ENCODE data around the gene CHAC1.
"Not testable (repeated sequence)": the region's sequence is repeated elsewhere in the genome, so short reads cannot be mapped to it uniquely, and the experiment has no call there.

The CHAC1 gene

GRCh38 chr15:40957041-40957555 is 3.8 kb downstream of the CHAC1 start:
- DNase-seq (ENCODE audit: low spot score): no peak

- no peak for DNase-seq (ENCODE audit: low spot score)
Measured at GRCh38 chr15:40957581-40958051, 4.3 kb downstream of the CHAC1 start.

DNA sequence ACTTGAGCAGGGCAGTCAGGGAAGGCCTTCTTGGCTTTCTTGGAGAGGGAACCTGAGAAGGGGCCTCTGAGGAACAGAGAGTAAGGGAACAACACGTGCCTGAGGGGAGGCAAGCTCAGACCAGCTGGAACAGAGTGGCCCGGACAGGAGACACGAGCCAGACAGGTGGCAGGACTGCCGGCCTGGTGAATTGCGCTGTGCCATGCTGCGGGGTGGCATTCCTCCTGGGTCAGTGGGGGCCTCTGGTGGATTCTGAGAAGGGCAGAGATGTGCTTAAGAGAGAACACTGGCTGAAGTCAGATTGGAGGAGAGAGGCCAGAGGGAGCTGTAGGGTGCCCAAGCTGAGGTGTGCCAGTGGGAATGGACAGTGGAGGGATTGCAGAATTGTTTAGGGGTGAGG is 4.9 kb downstream of the CHAC1 start:
- DNase-seq (ENCODE audit: low spot score): no peak

DNA sequence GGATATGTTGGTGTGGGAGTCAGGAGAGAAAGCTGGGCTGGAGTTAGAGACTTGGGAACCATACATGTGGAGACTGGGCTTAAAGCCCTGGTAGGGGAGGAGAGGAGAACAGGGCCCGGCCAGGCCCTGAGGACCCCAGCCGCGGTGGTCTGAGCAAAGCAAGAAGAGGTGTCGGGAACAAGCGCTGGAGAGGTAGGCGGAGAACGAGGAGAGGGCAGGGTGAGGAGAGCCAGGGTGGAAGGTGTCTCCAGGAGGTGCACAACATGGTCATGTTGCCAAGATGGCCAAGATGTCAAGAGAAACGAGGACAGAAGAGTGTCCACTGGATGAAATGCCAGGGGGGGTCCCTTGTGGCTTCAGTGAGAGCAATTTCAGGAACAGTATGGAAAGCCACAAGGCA is 5.5 kb downstream of the CHAC1 start:
- no peak for DNase-seq (ENCODE audit: low spot score)

GRCh38 chr15:40959331-40960141 is 6.3 kb downstream of the CHAC1 start:
- no peak for DNase-seq (ENCODE audit: low spot score)

DNA sequence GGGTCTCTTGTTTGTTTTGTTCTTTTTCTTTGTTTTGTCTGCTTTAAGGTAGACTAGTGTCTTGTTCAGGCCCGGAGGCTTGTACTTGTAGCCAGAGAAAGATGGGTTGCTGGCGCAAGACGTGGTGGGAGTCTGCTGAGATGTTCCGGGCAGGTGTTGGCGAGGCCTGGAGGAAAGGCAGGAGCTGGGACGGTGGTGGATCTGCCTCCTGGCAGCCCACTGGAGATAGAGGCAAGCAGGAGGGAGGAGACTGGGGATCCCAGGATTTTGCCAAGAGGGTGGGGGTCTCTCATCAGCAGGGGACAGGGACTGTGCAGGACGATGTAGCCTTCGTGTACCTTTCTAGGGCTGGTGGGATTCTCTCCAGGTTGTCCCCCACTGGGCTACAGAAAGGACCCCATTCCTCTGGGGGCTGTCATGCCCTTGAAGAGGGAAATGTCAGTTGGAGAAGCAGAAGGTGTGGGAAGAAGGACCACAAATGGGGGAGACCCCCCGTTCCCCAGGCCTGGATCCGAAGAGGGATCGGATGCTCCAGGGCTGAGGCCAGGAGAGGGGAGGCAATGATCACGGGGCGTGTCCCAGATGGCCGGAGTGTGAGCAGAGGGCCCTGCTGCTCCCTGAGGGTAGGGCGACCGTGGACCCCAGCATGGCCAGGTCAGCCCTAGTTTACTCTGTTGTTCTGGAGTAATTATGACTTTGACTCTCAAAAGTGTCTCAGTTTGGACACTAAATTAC is 7.0 kb downstream of the CHAC1 start:
- DNase-seq (ENCODE audit: low spot score): no peak

DNA sequence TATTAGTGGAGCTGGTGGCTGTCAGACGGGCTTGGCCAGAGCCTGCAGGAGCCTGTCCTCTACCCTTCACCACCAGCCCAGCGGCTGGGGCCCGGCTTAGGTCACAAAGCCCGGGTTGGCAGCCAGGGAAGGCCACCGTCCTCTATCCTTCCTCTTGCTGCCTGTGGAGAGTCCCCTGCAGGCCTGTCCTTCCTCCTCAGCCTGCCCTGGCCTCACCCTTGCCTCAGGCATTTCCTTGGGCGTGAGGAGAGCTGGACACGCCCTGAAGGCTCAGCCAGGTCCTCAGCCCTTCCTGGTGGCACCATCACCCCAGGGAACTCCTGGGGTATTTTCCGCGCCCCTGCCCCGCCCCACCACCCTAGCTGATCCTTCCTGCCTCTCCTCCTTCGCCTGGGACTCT is 7.7 kb downstream of the CHAC1 start:
- DNase-seq (ENCODE audit: low spot score): no peak

DNA sequence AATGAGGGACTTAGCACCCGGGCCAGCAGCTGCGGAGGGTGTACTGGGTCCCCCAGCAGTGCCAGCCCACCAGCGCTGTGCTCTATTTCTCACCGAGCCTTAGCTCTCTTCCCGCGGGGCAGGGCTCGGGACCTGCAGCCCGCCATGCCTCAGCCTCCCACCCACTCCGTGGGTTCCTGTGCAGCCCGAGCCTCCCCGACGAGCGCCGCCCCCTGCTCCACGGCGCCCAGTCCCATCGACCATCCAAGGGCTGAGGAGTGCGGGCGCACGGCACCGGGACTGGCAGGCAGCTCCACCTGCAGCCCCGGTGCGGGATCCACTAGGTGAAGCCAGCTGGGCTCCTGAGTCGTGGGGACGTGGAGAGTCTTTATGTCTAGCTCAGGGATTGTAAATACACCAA is 8.5 kb downstream of the CHAC1 start:
- DNase-seq (ENCODE audit: low spot score): not testable (repeated sequence)

GRCh38 chr15:40962317-40962716 is 9.0 kb downstream of the CHAC1 start:
- not testable (repeated sequence) for DNase-seq (ENCODE audit: low spot score)

- DNase-seq (ENCODE audit: low spot score): no peak
Measured at GRCh38 chr15:40963201-40963600, 9.9 kb downstream of the CHAC1 start.

- DNase-seq (ENCODE audit: low spot score): no peak
Measured at GRCh38 chr15:40964006-40964405, 10.7 kb downstream of the CHAC1 start.

- no peak for DNase-seq (ENCODE audit: low spot score)
Measured at GRCh38 chr15:40964634-40965033, 11.4 kb downstream of the CHAC1 start.

DNA sequence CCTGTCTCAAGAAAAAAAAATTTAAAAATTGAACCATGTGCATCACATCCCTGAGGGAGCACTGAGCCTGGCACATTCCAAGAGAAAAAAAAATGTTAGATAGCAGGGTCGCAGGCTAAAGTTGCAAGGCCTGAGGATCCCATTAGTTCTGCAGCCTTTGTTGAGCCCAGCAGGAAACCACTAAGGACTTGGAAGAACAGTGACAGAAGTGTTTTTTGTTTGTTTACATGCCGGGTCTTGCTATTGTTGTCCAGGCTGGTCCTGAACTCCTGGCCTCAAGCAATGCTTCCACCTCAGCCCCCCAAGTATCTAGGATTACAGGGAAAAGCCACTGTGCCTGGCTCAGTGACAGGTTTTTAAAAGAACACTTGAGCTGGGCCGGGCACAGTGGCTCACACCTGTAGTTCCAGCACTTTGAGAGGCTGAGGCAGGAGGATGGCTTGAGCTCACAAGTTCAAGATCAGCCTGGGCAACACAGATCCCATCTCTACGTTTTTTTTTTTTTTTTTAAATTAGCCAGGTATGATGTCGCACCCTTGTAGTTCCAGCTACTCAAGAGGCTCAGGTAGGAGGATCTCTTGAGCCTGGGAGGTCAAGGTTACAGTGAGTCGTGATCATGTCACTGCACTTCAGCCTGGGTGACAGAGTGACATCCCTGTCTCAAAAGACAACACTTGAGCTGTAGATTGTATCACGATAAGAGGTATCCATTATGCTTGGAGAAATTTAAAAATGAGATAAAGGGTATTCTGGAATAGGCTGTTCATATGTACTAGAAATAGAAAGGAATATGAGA is 15.2 kb downstream of the CHAC1 start:
- DNase-seq (ENCODE audit: low spot score): no peak

GRCh38 chr15:40969363-40969762 is 16.1 kb downstream of the CHAC1 start:
- no peak for DNase-seq (ENCODE audit: low spot score)

DNA sequence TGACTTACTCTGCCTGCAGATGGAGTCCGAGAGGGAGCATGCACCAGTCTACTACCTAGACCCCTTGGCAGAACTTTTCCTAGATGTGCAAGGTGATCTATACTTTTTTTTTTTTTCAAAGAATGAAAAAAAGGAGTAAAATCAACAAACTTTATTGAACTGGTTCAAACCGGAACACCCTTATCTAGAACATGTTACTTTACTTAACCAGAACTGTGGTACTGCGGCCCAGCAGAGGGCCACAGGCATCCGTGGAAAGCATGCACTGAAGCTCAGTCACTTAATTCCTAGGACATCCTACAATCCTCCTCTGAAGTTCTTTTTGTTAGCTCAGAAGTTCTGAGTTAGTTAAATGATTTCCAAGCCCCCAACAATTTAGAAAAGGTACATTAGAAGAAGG is 21.6 kb downstream of the CHAC1 start:
- DNase-seq (ENCODE audit: low spot score): no peak

DNA sequence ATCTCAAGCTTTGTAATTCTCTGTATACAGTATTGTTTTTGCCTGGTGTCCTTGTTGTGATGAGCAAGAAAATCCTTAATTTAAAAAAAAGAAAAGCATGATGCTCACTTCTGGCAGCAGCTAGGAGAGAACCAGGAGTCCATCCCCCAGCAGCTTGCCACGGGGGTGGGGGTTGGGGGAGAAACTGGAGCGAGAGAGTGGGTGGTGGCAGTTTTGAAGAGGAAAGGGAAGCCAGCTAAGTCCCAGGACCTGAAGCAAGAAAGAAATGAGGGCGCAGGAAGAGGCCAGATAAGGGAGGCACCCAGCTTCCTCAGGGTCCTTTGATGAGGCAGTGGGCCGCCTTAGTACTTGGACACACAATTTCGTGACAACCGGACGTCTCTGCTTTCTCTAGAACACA is 23.5 kb downstream of the CHAC1 start:
- no peak for DNase-seq (ENCODE audit: low spot score)

- no peak for DNase-seq (ENCODE audit: low spot score)
Measured at GRCh38 chr15:40978141-40978540, 24.9 kb downstream of the CHAC1 start.

- DNase-seq (ENCODE audit: low spot score): no peak
Measured at GRCh38 chr15:40978562-40978961, 25.3 kb downstream of the CHAC1 start.

GRCh38 chr15:40981186-40981585 is 27.9 kb downstream of the CHAC1 start:
- DNase-seq (ENCODE audit: low spot score): no peak

GRCh38 chr15:40982855-40983254 is 29.6 kb downstream of the CHAC1 start:
- no peak for DNase-seq (ENCODE audit: low spot score)

DNA sequence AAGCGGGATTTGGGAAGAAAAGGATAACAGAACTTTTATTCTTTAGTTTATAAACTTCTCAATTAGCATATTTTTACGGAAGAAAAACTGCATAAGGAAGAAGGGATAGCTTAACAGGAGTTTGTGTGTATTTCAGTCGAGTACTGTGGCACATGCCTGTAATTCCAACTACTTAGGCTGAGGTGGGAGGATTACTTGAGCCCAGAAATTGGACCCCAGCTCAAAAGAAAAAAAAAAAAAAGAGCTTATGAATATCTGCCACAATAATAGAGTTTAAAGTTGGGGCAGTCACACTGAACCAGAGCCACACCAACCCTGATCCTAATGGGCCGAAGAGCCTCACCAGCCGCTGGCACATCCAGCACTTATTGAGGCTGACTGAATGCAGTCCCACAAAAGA is 31.1 kb downstream of the CHAC1 start:
- no peak for DNase-seq (ENCODE audit: low spot score)

DNA sequence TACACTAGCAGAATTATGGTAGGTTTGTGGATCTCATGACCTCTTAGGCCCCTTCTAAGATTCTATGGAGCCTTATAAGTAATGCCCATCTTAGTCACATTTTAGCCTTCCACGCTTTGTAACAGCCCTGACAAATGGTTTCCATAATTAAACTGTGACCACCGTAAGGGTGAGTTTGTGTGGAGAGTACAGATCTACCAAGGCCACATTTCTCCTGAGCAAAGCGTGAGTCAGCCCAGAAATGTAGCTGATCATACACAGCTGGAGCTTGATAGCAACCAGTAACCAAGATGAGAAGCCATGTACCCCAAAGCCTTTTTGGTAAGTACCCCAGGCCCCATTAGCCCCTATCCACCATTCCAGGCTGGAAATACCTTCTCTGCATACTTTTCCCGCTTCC is 31.7 kb downstream of the CHAC1 start:
- DNase-seq (ENCODE audit: low spot score): no peak

Data from hematopoietic multipotent progenitor cell treated with erythropoietin and hydrocortisone succinate and interleukin-3 and kit ligand, for 15 days (in vitro differentiated cells).